GM12864 (cell line): ENCODE data around the gene KIAA1549.

Source experiments
- DNase-seq: peaks from one replicate; pipeline ENCODE4 v3.0.0-alpha.2; 2011; ENCODE audit warnings: low read depth
- H3K4me3 ChIP-seq: 2 replicates; pipeline ENCODE4 v1.5.1; 2011; ENCODE audit warnings: mild to moderate bottlenecking, low read depth, low read length, control low read depth
- TF ChIP-seq, protein P1 (sequence below): IDR thresholded peaks from 2 replicates; pipeline ENCODE4 v1.5.1; 2011; ENCODE audit warnings: low read depth, mild to moderate bottlenecking, moderate library complexity, low read length, control low read depth, inconsistent platforms; ENCODE audit errors: missing control alignments

Gene KIAA1549

DNA sequence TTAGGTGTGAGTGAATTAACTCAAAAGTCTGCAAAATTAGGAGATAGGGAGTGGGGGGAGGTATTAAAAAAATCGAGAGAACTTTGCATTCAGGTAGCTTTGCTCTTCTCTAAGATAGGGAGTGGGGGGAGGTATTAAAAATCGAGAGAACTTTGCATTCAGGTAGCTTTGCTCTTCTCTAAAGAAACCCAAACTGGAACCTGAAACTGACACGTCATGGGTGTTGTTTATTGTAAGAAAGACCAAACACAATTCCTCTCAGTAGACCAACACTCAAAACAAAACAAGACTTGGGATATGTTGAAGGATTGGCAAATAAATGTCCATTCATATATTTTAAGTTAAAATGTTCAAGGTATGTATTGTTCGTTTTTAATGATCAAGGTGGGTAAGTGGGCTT lies 87.9 kb downstream of the KIAA1549 start:
- DNase-seq = no peak
- H3K4me3 ChIP-seq = no peak overlapping the region
- TF ChIP-seq, protein P1, sequence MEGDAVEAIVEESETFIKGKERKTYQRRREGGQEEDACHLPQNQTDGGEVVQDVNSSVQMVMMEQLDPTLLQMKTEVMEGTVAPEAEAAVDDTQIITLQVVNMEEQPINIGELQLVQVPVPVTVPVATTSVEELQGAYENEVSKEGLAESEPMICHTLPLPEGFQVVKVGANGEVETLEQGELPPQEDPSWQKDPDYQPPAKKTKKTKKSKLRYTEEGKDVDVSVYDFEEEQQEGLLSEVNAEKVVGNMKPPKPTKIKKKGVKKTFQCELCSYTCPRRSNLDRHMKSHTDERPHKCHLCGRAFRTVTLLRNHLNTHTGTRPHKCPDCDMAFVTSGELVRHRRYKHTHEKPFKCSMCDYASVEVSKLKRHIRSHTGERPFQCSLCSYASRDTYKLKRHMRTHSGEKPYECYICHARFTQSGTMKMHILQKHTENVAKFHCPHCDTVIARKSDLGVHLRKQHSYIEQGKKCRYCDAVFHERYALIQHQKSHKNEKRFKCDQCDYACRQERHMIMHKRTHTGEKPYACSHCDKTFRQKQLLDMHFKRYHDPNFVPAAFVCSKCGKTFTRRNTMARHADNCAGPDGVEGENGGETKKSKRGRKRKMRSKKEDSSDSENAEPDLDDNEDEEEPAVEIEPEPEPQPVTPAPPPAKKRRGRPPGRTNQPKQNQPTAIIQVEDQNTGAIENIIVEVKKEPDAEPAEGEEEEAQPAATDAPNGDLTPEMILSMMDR = no peak

DNA sequence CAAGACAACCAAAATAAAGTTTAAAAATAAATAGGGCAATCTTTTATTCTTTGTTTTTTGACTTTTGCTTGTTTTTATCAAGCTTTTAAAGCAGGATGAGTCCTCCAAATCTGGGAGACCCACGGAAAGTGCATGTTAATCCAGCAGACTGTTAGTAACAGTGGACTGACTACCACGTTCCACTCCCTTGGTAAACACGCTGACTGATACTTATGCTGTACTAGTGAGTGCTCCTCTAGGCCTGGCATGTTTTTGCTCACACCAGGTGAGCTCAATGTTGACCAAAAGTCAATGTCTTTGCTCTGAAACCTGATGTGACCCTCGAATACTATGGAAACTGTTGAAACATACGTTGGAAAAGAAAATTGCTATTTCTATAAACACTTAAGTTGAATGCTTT lies 88.4 kb downstream of the KIAA1549 start:
- no peak overlapping the region for H3K4me3 ChIP-seq
- TF ChIP-seq, protein P1 = no peak
- DNase-seq = no peak

DNA sequence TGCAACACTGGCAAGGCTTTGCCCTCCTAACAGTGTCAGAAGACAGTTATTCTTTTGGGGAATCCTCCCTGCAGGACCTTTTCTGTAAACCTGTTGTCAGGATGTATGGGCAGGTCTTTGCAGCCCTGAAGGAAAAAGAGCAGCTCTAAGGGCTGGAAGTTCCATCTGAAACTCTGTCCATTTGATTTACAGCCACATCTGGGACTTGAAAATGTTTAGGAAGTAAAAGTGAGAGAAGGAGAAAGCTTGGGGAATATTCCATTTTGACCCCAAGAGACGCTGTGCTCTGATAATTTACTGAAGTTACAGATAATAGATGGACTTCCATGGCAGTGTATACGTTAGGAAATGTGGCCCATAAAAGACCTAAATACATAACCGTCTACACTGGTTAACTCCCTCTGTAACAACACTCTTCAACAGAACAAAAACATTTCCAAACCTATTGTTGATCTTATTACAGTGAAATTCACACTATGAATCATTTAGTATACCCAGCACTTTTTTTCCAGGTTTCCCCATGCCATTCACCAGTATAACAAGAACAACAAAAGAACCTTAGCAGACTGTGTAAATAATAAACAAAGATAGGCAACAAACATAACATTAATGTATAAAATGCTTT lies 89.1 kb downstream of the KIAA1549 start:
- DNase-seq = no peak
- TF ChIP-seq, protein P1 = no peak
- H3K4me3 ChIP-seq = no peak overlapping the region

DNA sequence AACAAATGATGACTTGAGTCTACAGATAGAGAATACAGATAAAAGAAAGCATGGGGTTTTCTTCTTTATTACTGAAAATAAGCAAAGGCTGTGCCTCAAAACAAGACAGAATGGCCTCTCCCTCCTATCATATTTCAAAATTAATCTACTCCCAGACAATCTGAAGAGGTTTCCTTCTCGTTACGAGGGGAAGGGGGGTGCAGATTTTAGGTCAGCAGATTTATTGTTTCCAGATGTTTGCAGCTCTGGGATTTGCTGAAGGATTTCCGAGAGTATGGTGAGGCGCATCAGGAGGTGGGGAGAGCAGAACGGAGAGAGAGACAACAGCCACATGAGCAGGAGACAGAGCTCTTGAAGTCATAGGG lies 89.8 kb downstream of the KIAA1549 start:
- DNase-seq = no peak
- TF ChIP-seq, protein P1 = no peak
- H3K4me3 ChIP-seq = no peak overlapping the region

DNA sequence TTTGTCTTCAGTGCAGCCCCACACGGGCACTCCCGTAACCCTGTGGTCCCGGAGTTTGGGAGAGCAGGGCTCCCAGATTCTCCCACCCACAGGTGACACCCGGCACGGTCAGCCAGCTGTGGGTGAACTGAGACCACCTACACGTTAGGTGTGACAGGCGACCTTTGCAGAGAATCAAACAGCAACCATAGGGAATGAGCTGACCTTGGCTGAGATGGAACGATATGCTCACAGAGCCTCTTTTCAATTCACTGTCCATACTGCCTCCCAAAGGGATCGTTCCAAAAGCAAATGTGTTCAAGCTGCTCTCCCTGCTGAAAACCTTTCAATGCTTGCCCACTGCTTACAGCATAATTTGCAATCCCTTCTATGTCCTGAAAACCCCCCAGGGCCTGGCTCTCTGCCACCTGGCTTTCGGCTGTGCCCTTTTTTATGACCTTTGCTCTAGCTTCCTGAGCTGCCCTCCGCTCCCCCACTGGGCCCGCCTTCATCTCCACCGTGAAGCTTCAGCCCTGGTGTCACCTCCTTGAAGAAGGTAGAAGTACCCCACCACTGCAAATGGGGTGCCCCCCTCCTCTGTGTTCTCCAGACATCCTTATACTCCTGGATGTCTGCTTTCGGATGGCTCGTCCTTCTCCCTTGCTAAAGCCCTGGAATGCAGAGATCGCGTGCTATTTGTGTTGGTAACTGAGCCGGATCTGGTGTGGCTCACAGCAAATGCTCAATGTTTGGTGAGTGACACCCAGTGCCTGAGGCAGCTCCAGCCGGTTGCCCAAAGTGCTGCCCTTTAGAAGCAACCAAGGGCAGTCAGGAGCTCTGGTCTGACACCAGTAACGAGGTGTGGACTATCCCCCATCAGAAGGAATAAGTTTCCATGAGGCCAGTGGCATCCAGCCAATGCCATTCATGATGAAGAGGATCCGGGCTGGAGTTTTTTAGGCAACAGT lies 90.4 kb downstream of the KIAA1549 start:
- H3K4me3 ChIP-seq = no peak overlapping the region
- TF ChIP-seq, protein P1 = no peak
- DNase-seq = no peak

DNA sequence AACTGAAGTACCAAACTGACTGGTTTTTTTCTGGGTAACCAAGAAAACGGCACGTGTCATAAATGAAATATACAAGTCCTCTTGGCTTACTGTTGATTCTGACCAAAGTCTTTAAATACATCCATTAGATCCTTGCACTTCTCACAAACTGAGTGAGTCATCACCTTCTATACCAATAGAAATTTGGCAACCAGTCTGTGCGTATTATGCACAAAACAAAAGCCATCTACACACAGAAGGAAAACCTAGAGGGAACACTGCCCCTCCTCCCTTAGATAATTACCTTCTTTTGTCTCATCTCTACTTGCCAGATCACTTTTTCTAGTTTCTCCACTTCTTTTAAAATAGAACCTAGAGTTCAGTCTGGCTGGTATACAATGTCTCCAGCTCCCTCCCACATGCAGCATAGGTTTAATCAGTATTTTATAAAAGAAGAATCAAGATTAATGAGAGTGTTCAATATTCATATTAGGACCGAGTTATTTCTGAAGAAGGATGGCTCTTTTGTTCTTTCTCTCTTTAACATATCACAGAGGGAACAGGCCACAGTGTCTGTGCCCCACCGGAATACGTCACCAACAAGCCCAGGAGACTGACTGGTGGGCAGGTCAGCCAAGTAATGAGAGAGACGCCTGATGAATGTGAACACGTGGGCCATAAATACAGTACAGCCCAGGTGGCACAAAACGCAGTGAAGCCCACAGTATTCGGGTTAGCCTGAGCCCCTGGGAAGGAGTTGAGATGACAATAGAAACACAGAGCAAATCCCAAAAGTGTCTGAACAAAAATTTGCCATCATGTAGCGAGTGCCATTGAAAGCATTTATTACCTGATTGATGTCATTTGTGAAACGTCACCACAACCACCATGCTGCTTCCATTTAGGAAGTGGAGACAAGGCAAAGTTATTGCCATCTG lies 91.3 kb downstream of the KIAA1549 start:
- no peak overlapping the region for H3K4me3 ChIP-seq
- DNase-seq = no peak
- TF ChIP-seq, protein P1 = no peak
